Esophagus squamous epithelium (tissue), 4 donors: ENCODE measurements around the gene ZC3H7B.

ENCODE experiments used
- POLR2A ChIP-seq, 4 donors: fragments of 450-650 bp; IDR thresholded peaks; one replicate each; pipeline ENCODE4 v1.6.1; 2017; ENCODE audit warnings: antibody characterized with exemption in 4 of 4, mild to moderate bottlenecking in 4 of 4, moderate library complexity in 3 of 4
- TF ChIP-seq, protein P1 (sequence below), 6 experiments: fragments of 450-650 bp in 4 of 6; fragments of 200-600 bp in 2 of 6; sonication (generic) in 2 of 6; IDR thresholded peaks; one replicate each; pipeline ENCODE4 v1.5.1; 2016 to 2019; ENCODE audit warnings: antibody characterized with exemption in 6 of 6, mild to moderate bottlenecking in 4 of 6, moderate library complexity in 4 of 6

DNA sequence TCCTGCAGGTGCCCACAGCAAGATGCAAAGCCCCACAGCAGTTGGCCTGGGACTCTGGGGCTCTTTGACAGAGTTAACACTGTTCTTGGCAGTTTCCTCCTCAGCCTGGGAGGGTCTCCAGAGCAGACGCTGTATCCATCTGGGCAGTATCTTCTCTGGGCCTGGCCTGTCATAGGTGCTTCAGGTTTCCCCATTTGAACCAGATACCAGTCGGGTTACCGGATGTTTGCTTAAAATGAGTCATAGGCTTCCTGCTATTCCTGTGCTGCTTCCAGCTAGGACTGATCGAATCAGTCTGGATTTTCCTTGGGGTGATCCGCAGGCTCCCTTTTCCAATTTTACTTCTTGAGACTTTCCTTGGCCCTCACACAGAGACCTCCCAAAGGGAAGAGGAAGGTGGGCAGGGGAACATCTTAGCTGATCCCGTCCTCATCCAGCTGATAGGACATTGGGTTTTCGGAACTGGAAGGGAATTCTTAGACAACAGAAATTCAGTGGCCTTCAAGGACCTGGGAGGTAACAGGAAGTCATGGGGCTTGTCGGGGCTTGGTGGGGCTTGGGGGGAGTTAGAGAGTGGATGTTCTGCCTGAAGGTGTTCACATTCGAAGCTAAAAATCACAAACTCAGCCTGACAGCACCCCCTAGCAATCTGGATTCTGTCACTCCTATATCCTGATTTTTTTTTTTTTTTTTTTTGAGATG is 12.9 kb upstream of the ZC3H7B start:
- no peak for TF ChIP-seq POLR2A (IDR thresholded peaks at IDR 0.05)
- TF ChIP-seq, protein P1, sequence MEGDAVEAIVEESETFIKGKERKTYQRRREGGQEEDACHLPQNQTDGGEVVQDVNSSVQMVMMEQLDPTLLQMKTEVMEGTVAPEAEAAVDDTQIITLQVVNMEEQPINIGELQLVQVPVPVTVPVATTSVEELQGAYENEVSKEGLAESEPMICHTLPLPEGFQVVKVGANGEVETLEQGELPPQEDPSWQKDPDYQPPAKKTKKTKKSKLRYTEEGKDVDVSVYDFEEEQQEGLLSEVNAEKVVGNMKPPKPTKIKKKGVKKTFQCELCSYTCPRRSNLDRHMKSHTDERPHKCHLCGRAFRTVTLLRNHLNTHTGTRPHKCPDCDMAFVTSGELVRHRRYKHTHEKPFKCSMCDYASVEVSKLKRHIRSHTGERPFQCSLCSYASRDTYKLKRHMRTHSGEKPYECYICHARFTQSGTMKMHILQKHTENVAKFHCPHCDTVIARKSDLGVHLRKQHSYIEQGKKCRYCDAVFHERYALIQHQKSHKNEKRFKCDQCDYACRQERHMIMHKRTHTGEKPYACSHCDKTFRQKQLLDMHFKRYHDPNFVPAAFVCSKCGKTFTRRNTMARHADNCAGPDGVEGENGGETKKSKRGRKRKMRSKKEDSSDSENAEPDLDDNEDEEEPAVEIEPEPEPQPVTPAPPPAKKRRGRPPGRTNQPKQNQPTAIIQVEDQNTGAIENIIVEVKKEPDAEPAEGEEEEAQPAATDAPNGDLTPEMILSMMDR (IDR thresholded peaks at IDR 0.05) = no peak
